ENCODE measurements around the gene SLC27A6.
"Not testable (repeated sequence)": the region's sequence is repeated elsewhere in the genome, so short reads cannot be mapped to it uniquely, and the experiment has no call there.

Gene SLC27A6

GRCh38 chr5:128965011-128965637 lies at the start of gene SLC27A6:
Gene SLC27A6, plus strand, starts transcription at chr5:128965488. Its CDS starts 650 bp downstream, at chr5:128966138.
- no peak for DNase-seq

GRCh38 chr5:128919542-128919941 lies 45.7 kb upstream of the SLC27A6 start:
- DNase-seq, result no peak

GRCh38 chr5:128920345-128921215 lies 44.7 kb upstream of the SLC27A6 start:
- DNase-seq, result no peak

- DNase-seq, result no peak
These were observed 41.0 kb upstream of the SLC27A6 start for GRCh38 chr5:128924299-128924698.

GRCh38 chr5:128925973-128926372 lies 39.3 kb upstream of the SLC27A6 start:
- no peak for DNase-seq

GRCh38 chr5:128927644-128928043 lies 37.6 kb upstream of the SLC27A6 start:
- DNase-seq, result no peak

- not testable (repeated sequence) for DNase-seq
These were observed 33.1 kb upstream of the SLC27A6 start for GRCh38 chr5:128932232-128932631.

GRCh38 chr5:128943100-128943499 lies 22.2 kb upstream of the SLC27A6 start:
- DNase-seq, result not testable (repeated sequence)

- DNase-seq, result no peak
These were observed 15.3 kb upstream of the SLC27A6 start for GRCh38 chr5:128949847-128950546.

GRCh38 chr5:128951301-128951700 lies 14.0 kb upstream of the SLC27A6 start:
- DNase-seq, result not testable (repeated sequence)

- no peak for DNase-seq
These were observed 9.1 kb upstream of the SLC27A6 start for GRCh38 chr5:128956164-128956563.

GRCh38 chr5:128962211-128962610 lies 3.1 kb upstream of the SLC27A6 start:
- no peak for DNase-seq

GRCh38 chr5:128965638-128966302 lies 482 bp downstream of the SLC27A6 start:
- no peak for DNase-seq

- no peak for DNase-seq
These were observed 1.1 kb downstream of the SLC27A6 start for GRCh38 chr5:128966375-128966774.

GRCh38 chr5:128966846-128967245 lies 1.6 kb downstream of the SLC27A6 start:
- DNase-seq, result no peak

- DNase-seq, result no peak
These were observed 8.0 kb downstream of the SLC27A6 start for GRCh38 chr5:128973244-128973643.

- DNase-seq, result no peak
These were observed 9.3 kb downstream of the SLC27A6 start for GRCh38 chr5:128974567-128974966.

- no peak for DNase-seq
These were observed 14.5 kb downstream of the SLC27A6 start for GRCh38 chr5:128979761-128980160.

GRCh38 chr5:128980917-128981316 lies 15.6 kb downstream of the SLC27A6 start:
- DNase-seq, result no peak

- DNase-seq, result no peak
These were observed 19.2 kb downstream of the SLC27A6 start for GRCh38 chr5:128984480-128984879.

- no peak for DNase-seq
These were observed 23.2 kb downstream of the SLC27A6 start for GRCh38 chr5:128988476-128988875.

GRCh38 chr5:129001841-129002526 lies 36.7 kb downstream of the SLC27A6 start:
- no peak for DNase-seq

- no peak for DNase-seq
These were observed 37.2 kb downstream of the SLC27A6 start for GRCh38 chr5:129002527-129002842.

Measured in activated naive CD4-positive, alpha-beta T cell treated with anti-CD3 and anti-CD28 coated beads, Interleukin-2, amount 50 U/mL, for 16 hours (primary cell).